SH-SY5Y (cell line): ENCODE data around the gene SLFNL1.

ENCODE experiments used
- GATA2 ChIP-seq: IDR thresholded peaks from 2 replicates; pipeline ENCODE4 v1.6.1; 2011; ENCODE audit warnings: mild to moderate bottlenecking, low read depth, low read length
- GATA3 ChIP-seq: IDR thresholded peaks from 2 replicates; pipeline ENCODE4 v1.6.1; 2011; ENCODE audit warnings: low read depth, mild to moderate bottlenecking, low read length, moderate library complexity

The SLFNL1 gene

DNA sequence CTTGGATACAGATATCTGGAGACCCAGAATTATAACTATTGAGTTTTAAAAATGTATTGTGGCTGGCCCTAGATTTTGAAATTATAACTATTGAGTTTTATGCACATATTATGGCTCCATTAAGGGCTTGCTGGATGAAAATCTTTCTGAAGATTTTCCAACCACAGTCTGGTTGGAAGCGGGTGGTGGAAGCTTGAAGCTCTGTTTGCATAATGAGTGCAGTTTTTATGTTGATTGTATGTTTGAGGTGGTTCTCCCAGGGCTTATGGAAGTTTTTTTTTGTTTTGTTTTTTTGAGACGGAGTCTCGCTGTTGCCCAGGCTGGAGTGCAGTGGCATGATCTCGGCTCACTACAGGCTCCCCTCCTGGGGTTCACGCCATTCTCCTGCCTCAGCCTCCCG, 52.1 kb downstream of the SLFNL1 start:
- TF ChIP-seq GATA3: no peak
- TF ChIP-seq GATA2: no peak

DNA sequence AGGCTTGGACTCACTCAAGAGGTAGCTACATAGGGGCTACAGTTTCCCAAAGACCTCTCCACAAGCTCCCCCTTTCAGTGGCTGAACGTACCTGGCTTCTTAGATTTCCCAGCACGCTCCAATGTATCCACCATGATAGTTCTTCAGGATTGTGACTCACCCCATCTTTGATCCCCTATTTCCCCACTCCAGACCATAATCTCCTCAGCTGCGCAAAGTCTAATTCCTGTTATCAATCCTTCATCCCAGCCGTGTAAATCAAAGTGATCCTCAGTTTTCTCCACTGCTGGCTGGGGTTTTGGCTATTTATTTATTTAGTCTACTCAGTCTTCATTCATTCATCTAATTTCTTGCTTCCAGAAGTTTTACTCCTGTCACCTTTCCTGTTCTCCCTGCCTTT, 55.1 kb downstream of the SLFNL1 start:
- TF ChIP-seq GATA2 (no peak), GATA3 (no peak)
